OCI-LY7 (cell line): ENCODE measurements around the gene BRME1. TPM values are rescaled to one million over a fixed set of nuclear protein-coding genes. Genes with fewer than 3 reads are reported as not detected.

Experiments
- BruUV-seq: library from RNA; stranded (reverse); fragments of 400-500 nt; replicated peaks from 2 replicates; lab custom pipeline; 2021; lab: Mats Ljungman, UMichigan
- CTCF ChIA-PET: fragments of 300-600 bp; sonication (Branson Sonifier 250); formaldehyde crosslinking; loops from one replicate; lab custom pipeline; 2022; ENCODE audit warnings: antibody characterized with exemption; ENCODE audit not compliant: unreplicated experiment; lab: Charles Lee
- POLR2A ChIA-PET: fragments of 300-600 bp; sonication (Branson Sonifier 250); formaldehyde crosslinking; loops from one replicate; lab custom pipeline; 2022; ENCODE audit warnings: antibody characterized with exemption; lab: Charles Lee
- DNase-seq: peaks from one replicate; pipeline ENCODE4 v3.0.0-alpha.2; 2015; ENCODE audit warnings: low spot score
- H2AFZ ChIP-seq: fragments of 200-600 bp; sonication (generic), shearing (Covaris generic); 2 replicates; pipeline ENCODE4 v1.6.1; 2014; ENCODE audit warnings: mild to moderate bottlenecking, antibody characterized with exemption, low read length, moderate library complexity
- H3K27ac ChIP-seq: fragments of 200-600 bp; sonication (generic); 2 replicates; pipeline ENCODE4 v1.5.1; 2014; ENCODE audit warnings: mixed run types, low read depth, mild to moderate bottlenecking, moderate library complexity, low read length, inconsistent platforms; ENCODE audit not compliant: poor library complexity, severe bottlenecking
- H3K36me3 ChIP-seq: fragments of 200-600 bp; sonication (generic); 2 replicates; pipeline ENCODE4 v1.6.1; 2014; ENCODE audit warnings: mild to moderate bottlenecking, antibody characterized with exemption, low read length, moderate library complexity, mixed read lengths; ENCODE audit not compliant: insufficient read depth
- H3K4me1 ChIP-seq: fragments of 200-600 bp; sonication (generic); 2 replicates; pipeline ENCODE4 v1.5.1; 2014; ENCODE audit warnings: mild to moderate bottlenecking, low read length; ENCODE audit not compliant: insufficient read depth, poor library complexity, severe bottlenecking
- H3K4me2 ChIP-seq: fragments of 200-600 bp; sonication (generic); 2 replicates; pipeline ENCODE4 v1.6.1; 2014; ENCODE audit warnings: mild to moderate bottlenecking, low read length
- H3K4me3 ChIP-seq: fragments of 200-600 bp; sonication (generic); 2 replicates; pipeline ENCODE4 v1.5.1; 2014; ENCODE audit warnings: mild to moderate bottlenecking, low read depth, low read length; ENCODE audit not compliant: poor library complexity, severe bottlenecking
- H3K79me2 ChIP-seq: fragments of 200-600 bp; sonication (generic); 2 replicates; pipeline ENCODE4 v1.6.1; 2016; ENCODE audit warnings: low read depth, mild to moderate bottlenecking, low read length, moderate library complexity, mixed read lengths; ENCODE audit not compliant: insufficient read depth
- H3K9me2 ChIP-seq: fragments of 200-600 bp; sonication (generic); 2 replicates; pipeline ENCODE4 v1.6.1; 2016; ENCODE audit warnings: mild to moderate bottlenecking, low read length, mixed read lengths; ENCODE audit not compliant: insufficient read depth
- H3K9me3 ChIP-seq: fragments of 200-600 bp; sonication (generic); 2 replicates; pipeline ENCODE4 v1.6.1; 2014; ENCODE audit warnings: mild to moderate bottlenecking, mixed run types, low read length, mixed read lengths
- H4K20me1 ChIP-seq: fragments of 200-600 bp; sonication (generic); 2 replicates; pipeline ENCODE4 v1.6.1; 2014; ENCODE audit warnings: mild to moderate bottlenecking, antibody characterized with exemption, low read length, moderate library complexity, mixed read lengths; ENCODE audit not compliant: insufficient read depth
- CTCF ChIP-seq: fragments of 200-600 bp; sonication (generic); conservative IDR thresholded peaks from 2 replicates; pipeline ENCODE4 v1.5.1; 2014; ENCODE audit warnings: mild to moderate bottlenecking, antibody characterized with exemption, low read length, moderate library complexity, mixed read lengths
- EZH2phosphoT487 ChIP-seq: fragments of 200-600 bp; sonication (generic); IDR thresholded peaks from 2 replicates; pipeline ENCODE4 v1.6.1; 2018; ENCODE audit warnings: low read depth, borderline replicate concordance, mild to moderate bottlenecking, mixed run types, antibody characterized with exemption, low read length, moderate library complexity, mixed read lengths
- intact Hi-C: fragments of 100-400 bp; cut with micrococcal nuclease; formaldehyde crosslinking; loops from one replicate; pipeline ENCODE4 v1.10.0; 2022; ENCODE audit not compliant: unreplicated experiment
- total RNA-seq, 2 experiments: library from RNA; depleted of rRNA in 1 of 2; stranded (reverse); fragments of >200 nt in 1 of 2; shearing (Covaris generic) in 1 of 2; gene quantifications; 2 replicates each; pipeline ENCODE4 v1.2.3, GENCODE V29; 2014 to 2022

BRME1 gene
- total RNA-seq, 2 experiments from 2014 or later = 2.5 to 7.2 TPM

- H3K27ac ChIP-seq = no peak overlapping the region
- no peaks in the 10 kb centered on the region for H3K79me2 ChIP-seq
- ChIA-PET CTCF (no interaction called here), POLR2A (interaction anchor here (1.1 kb wide), 1 partner anchor 13 kb away, joined by 3 read pairs; no protein-coding TSS in a partner anchor)
- no TSS peak for BruUV-seq
- no peaks in the 10 kb centered on the region for H3K9me3 ChIP-seq
- H3K4me1 ChIP-seq = no peaks in the 10 kb centered on the region
- H4K20me1 ChIP-seq = no peaks in the 10 kb centered on the region
- H2AFZ ChIP-seq = no peak overlapping the region
- TF ChIP-seq EZH2phosphoT487 = no peak
- no peak for TF ChIP-seq CTCF
- H3K4me3 ChIP-seq = no peak overlapping the region
- H3K4me2 ChIP-seq = no peak overlapping the region
- H3K9me2 ChIP-seq = no peaks in the 10 kb centered on the region
- H3K36me3 ChIP-seq = no peaks in the 10 kb centered on the region
- intact Hi-C loops = no loop called here
- no peak for DNase-seq
Observed at GRCh38 chr19:13894552-13894951, 11.4 kb downstream of the BRME1 start.

GRCh38 chr19:13892870-13893269 lies 13.0 kb downstream of the BRME1 start:
- TF ChIP-seq EZH2phosphoT487 (no peak), CTCF (no peak)
- no peaks in the 10 kb centered on the region for H3K79me2 ChIP-seq
- no peak for DNase-seq
- ChIA-PET POLR2A (no interaction called here), CTCF (no interaction called here)
- no peak overlapping the region for H2AFZ ChIP-seq
- intact Hi-C loops = no loop called here
- H3K9me2 ChIP-seq = no peaks in the 10 kb centered on the region
- BruUV-seq = no TSS peak
- H3K4me2 ChIP-seq = no peak overlapping the region
- H3K4me1 ChIP-seq = no peaks in the 10 kb centered on the region
- no peaks in the 10 kb centered on the region for H3K36me3 ChIP-seq
- no peaks in the 10 kb centered on the region for H3K9me3 ChIP-seq
- H3K27ac ChIP-seq = no peak overlapping the region
- H3K4me3 ChIP-seq = no peak overlapping the region
- H4K20me1 ChIP-seq = no peaks in the 10 kb centered on the region

- intact Hi-C loops = no loop called here
- BruUV-seq = no TSS peak
- no peaks in the 10 kb centered on the region for H3K4me1 ChIP-seq
- no peaks in the 10 kb centered on the region for H3K79me2 ChIP-seq
- H3K4me3 ChIP-seq = no peak overlapping the region
- no peaks in the 10 kb centered on the region for H3K36me3 ChIP-seq
- H2AFZ ChIP-seq = no peak overlapping the region
- no peaks in the 10 kb centered on the region for H4K20me1 ChIP-seq
- H3K9me2 ChIP-seq = no peaks in the 10 kb centered on the region
- no peaks in the 10 kb centered on the region for H3K9me3 ChIP-seq
- no peak overlapping the region for H3K27ac ChIP-seq
- no peak for TF ChIP-seq CTCF
- TF ChIP-seq EZH2phosphoT487 = no peak
- ChIA-PET POLR2A (interaction anchor here (0.5 kb wide), 1 partner anchor 235 kb away, joined by 3 read pairs; no protein-coding TSS in a partner anchor), CTCF (no interaction called here)
- no peak for DNase-seq
- no peak overlapping the region for H3K4me2 ChIP-seq
Observed at GRCh38 chr19:13890136-13890535, 15.8 kb downstream of the BRME1 start.
